Measurements from ENCODE around the gene PARP12. TPM values are rescaled to one million over a fixed set of nuclear protein-coding genes. Genes with fewer than 3 reads are reported as not detected.

The PARP12 gene
- total and polyA plus RNA-seq, 2 of the 8 experiments (the other 6 are each of a cell fraction or from before 2014, with no cell fraction given), result 9.0 to 21.5 TPM

GRCh38 chr7:140035400-140036223 is 27.1 kb downstream of the PARP12 start:
- Histone ChIP-seq H4K91ac (replicated peaks; ENCODE audit: insufficient read length, low read length) (no peak overlapping the region), H2AK5ac (ENCODE audit: low read depth, low read length) (no peak overlapping the region), H3K4me3 (ENCODE audit: extremely low read depth in 1 of 4, insufficient read depth in 2 of 4, low read depth in 3 of 4, low read length in 4 of 4) (no peak overlapping the region), H2BK120ac (replicated peaks; ENCODE audit: low read depth, low read length) (no peak overlapping the region), H3K79me1 (ENCODE audit: low read depth, low read length) (no peaks in the 10 kb centered on the region), H3K4me1 (replicated peaks in 1 of 4; ENCODE audit: control insufficient read depth in 3 of 4, insufficient read depth in 4 of 4, low read length in 3 of 4) (no peaks in the 10 kb centered on the region), H2BK15ac (ENCODE audit: low read length) (no peak overlapping the region), H2BK5ac (ENCODE audit: low read depth, low read length) (no peak overlapping the region), H2AFZ (ENCODE audit: low read length) (no peak overlapping the region), H3K14ac (ENCODE audit: insufficient read length) (no peak overlapping the region), H4K8ac (ENCODE audit: extremely low read depth, insufficient read depth, low read length) (no peak overlapping the region), H4K20me1 (replicated peaks in 1 of 2; ENCODE audit: control insufficient read depth in 1 of 2, insufficient read depth in 2 of 2, low read length in 2 of 2) (no peaks in the 10 kb centered on the region), H3K27ac (ENCODE audit: low read depth, low read length) (no peak overlapping the region), H3K56ac (replicated peaks; ENCODE audit: insufficient read length, low read depth, low read length) (no peak overlapping the region), H3K27me3 (replicated peaks in 1 of 4; ENCODE audit: control insufficient read depth in 3 of 4, extremely low read depth in 1 of 4, insufficient read depth in 3 of 4, low read length in 3 of 4) (no peaks in the 10 kb centered on the region), H3K9ac (replicated peaks in 1 of 4; ENCODE audit: extremely low read depth in 1 of 4, low read depth in 3 of 4, low read length in 3 of 4) (no peak overlapping the region), H2BK12ac (ENCODE audit: low read depth, low read length) (no peak overlapping the region), H2BK20ac (ENCODE audit: low read length) (no peak overlapping the region), H3K18ac (ENCODE audit: extremely low read depth, low read length) (no peak overlapping the region), H3K79me2 (ENCODE audit: control insufficient read depth in 1 of 2, insufficient read depth in 2 of 2, low read length in 2 of 2) (no peaks in the 10 kb centered on the region), H3K23me2 (ENCODE audit: low read depth, low read length) (no peaks in the 10 kb centered on the region; the same call in 1 of the 2 replicates), H3K23ac (ENCODE audit: insufficient read length) (no peak overlapping the region), H4K5ac (ENCODE audit: insufficient read length, low read depth, low read length) (no peak overlapping the region), H3K4me2 (ENCODE audit: insufficient read depth in 1 of 2, low read depth in 2 of 2, low read length in 2 of 2) (no peak overlapping the region), H3K4ac (replicated peaks; ENCODE audit: insufficient read length, low read depth, low read length) (no peak overlapping the region), H3K9me3 (ENCODE audit: insufficient read depth in 2 of 2, low read depth in 1 of 2, low read length in 1 of 2) (no peaks in the 10 kb centered on the region), H3K36me3 (ENCODE audit: control insufficient read depth in 2 of 4, insufficient read depth in 4 of 4, low read length in 3 of 4) (no peaks in the 10 kb centered on the region)
- FAIRE-seq, result no peak
- no peak for DNase-seq (ENCODE audit: low read depth in 1 of 2, low spot score in 2 of 2)
- CTCF ChIA-PET (ENCODE audit: partially characterized antibody), result no interaction called here
- POLR2A ChIA-PET (ENCODE audit: partially characterized antibody), result no interaction called here
- TF ChIP-seq ZNF274 (IDR thresholded peaks at IDR 0.05; ENCODE audit: borderline replicate concordance, extremely low read depth, low read length), result no peak
- TF ChIP-seq CTCF (IDR thresholded peaks at IDR 0.05; ENCODE audit: control extremely low read depth in 1 of 3, insufficient read depth in 1 of 3, low read depth in 1 of 3, low read length in 3 of 3), result no peak
- no peak for TF ChIP-seq SP1 (IDR thresholded peaks at IDR 0.05; ENCODE audit: low read depth, low read length)
- TF ChIP-seq CTBP2 (IDR thresholded peaks at IDR 0.05; ENCODE audit: borderline replicate concordance, insufficient read depth, insufficient read length, low read length), result no peak
- no peak for TF ChIP-seq SIN3A (conservative IDR thresholded peaks at IDR 0.05 in 1 of 2, IDR thresholded peaks at IDR 0.05 in 1 of 2; ENCODE audit: low read depth in 1 of 2, low read length in 2 of 2)
- no peak for TF ChIP-seq POU5F1 (IDR thresholded peaks at IDR 0.05; ENCODE audit: low read depth, low read length)
- no peak for TF ChIP-seq TEAD4 (IDR thresholded peaks at IDR 0.05; ENCODE audit: low read depth, low read length)
- TF ChIP-seq SP2 (IDR thresholded peaks at IDR 0.05; ENCODE audit: low read length), result no peak
- TF ChIP-seq KDM5A (IDR thresholded peaks at IDR 0.05; ENCODE audit: low read length), result no peak
- 61 to 67% methylated on average over 1 to 5 of the region's 7 CpGs for WGBS, 2 experiments (ENCODE audit: extremely low coverage in 1 of 2, insufficient coverage in 1 of 2, insufficient read length in 1 of 2, insufficient replicate concordance in 2 of 2, low coverage in 1 of 2, low lambda C conversion rate in 2 of 2, missing lambda C conversion rate in 1 of 2)

All from H1 (cell line).